GM04503 (cell line): ENCODE data around the gene ACAP2.

ENCODE experiments used
- DNase-seq: peaks from one replicate; pipeline ENCODE4 v3.0.0-alpha.2; 2012; ENCODE audit warnings: low read depth

Gene ACAP2

GRCh38 chr3:195259475-195260279 is 183.1 kb downstream of the ACAP2 start:
- DNase-seq: peak; percentile 64

GRCh38 chr3:195259154-195259474 is 183.7 kb downstream of the ACAP2 start:
- DNase-seq: peak; percentile 49

GRCh38 chr3:195258449-195259153 is 184.2 kb downstream of the ACAP2 start:
- DNase-seq: no peak

- no peak for DNase-seq
These were observed 185.1 kb downstream of the ACAP2 start for GRCh38 chr3:195257454-195258448.

GRCh38 chr3:195256639-195257453 is 186.0 kb downstream of the ACAP2 start:
- DNase-seq: no peak

- no peak for DNase-seq
These were observed 187.0 kb downstream of the ACAP2 start for GRCh38 chr3:195255571-195256501.

- DNase-seq: no peak
These were observed 187.7 kb downstream of the ACAP2 start for GRCh38 chr3:195255176-195255500.

GRCh38 chr3:195254454-195255175 is 188.2 kb downstream of the ACAP2 start:
- DNase-seq: no peak

GRCh38 chr3:195253923-195254432 is 188.8 kb downstream of the ACAP2 start:
- no peak for DNase-seq

GRCh38 chr3:195251336-195252065 is 191.3 kb downstream of the ACAP2 start:
- no peak for DNase-seq

- DNase-seq: no peak
These were observed 192.2 kb downstream of the ACAP2 start for GRCh38 chr3:195250473-195251251.

GRCh38 chr3:195249858-195250464 is 192.9 kb downstream of the ACAP2 start:
- DNase-seq: no peak

GRCh38 chr3:195249057-195249770 is 193.6 kb downstream of the ACAP2 start:
- DNase-seq: no peak

- no peak for DNase-seq
These were observed 194.5 kb downstream of the ACAP2 start for GRCh38 chr3:195248281-195248680.

GRCh38 chr3:195247863-195248189 is 195.0 kb downstream of the ACAP2 start:
- no peak for DNase-seq

- DNase-seq: no peak
These were observed 195.5 kb downstream of the ACAP2 start for GRCh38 chr3:195247086-195247862.
